ENCODE measurements around the gene NR2E3.

DNA sequence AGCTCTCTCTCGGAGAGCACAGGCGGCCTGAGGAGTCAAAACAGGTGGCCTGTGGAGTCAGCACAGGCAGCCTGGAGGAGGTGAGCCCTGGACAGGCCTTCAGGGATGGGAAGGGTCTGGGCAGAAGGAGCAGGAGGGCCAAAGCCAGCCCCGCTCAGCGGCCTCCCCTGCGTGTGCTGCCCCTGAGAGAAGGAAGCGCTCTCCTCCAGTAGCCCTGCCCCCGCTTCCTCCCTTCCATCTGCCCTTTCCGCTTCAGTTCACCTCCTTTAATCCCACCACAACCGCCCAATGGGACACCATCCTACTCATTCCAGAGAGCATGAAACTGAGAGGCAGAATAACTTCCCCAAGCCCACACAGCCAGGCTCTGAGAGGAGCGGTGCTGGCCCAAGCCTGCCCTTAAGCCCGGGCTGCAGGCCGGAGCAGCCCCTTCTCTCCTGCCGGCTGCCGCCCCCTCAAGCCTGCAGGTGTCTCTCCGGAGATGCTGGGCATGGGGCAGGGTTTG lies 3.2 kb upstream of the NR2E3 start:
- TF ChIP-seq, protein P1, sequence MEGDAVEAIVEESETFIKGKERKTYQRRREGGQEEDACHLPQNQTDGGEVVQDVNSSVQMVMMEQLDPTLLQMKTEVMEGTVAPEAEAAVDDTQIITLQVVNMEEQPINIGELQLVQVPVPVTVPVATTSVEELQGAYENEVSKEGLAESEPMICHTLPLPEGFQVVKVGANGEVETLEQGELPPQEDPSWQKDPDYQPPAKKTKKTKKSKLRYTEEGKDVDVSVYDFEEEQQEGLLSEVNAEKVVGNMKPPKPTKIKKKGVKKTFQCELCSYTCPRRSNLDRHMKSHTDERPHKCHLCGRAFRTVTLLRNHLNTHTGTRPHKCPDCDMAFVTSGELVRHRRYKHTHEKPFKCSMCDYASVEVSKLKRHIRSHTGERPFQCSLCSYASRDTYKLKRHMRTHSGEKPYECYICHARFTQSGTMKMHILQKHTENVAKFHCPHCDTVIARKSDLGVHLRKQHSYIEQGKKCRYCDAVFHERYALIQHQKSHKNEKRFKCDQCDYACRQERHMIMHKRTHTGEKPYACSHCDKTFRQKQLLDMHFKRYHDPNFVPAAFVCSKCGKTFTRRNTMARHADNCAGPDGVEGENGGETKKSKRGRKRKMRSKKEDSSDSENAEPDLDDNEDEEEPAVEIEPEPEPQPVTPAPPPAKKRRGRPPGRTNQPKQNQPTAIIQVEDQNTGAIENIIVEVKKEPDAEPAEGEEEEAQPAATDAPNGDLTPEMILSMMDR (IDR thresholded peaks at IDR 0.05; ENCODE audit: low read length): no peak
- no peak for TF ChIP-seq EZH2 (IDR thresholded peaks at IDR 0.05; ENCODE audit: borderline replicate concordance, low read length)
